Measurements from ENCODE around the gene CREB3L1. TPM values are rescaled to one million over a fixed set of nuclear protein-coding genes. Genes with fewer than 3 reads are reported as not detected.

The CREB3L1 gene
- total and polyA plus RNA-seq, 2 of the 13 experiments (the other 11 are each of a cell fraction or from before 2014, with no cell fraction given): not detected

DNA sequence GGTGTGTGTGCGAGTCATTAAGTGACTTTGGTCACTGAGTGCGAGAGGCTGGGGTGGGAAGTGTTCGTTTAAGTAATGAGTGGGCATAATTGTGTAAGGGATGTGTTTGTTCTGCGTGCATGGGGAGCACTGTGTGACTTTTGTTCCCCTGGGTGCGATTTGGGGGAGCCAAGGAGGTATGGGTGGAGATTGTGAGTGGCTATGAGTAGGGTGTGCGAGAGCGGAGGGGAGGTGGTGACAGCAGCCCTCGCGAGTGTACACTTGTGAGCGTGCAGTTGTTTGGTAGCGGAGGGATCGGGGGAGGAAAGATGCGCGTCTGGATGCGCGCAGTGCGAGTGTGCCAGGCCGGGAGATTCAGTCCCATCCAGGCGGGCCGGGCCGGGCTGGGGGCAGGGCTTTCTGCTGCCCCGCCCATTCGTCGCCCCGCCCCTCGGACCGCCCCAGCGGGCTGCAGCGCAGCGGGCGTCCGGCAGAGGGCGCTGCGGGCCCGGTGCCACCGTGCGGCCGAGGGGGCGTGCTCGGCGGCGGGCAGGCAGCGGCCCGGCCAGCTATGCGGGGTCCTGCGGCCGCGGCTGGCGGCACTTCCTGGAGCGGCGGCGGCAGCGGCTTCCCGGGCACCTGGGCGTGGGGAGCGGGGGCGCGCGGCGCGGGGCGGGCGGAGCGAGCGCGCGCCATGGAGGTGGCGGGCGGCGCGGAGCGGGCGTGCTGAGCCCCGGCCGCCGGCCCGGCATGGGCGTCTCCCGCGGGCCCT lies 69.6 kb downstream of the CREB3L1 start, which contains the start of gene DGKZ (continued):
- TF ChIP-seq, protein P1, sequence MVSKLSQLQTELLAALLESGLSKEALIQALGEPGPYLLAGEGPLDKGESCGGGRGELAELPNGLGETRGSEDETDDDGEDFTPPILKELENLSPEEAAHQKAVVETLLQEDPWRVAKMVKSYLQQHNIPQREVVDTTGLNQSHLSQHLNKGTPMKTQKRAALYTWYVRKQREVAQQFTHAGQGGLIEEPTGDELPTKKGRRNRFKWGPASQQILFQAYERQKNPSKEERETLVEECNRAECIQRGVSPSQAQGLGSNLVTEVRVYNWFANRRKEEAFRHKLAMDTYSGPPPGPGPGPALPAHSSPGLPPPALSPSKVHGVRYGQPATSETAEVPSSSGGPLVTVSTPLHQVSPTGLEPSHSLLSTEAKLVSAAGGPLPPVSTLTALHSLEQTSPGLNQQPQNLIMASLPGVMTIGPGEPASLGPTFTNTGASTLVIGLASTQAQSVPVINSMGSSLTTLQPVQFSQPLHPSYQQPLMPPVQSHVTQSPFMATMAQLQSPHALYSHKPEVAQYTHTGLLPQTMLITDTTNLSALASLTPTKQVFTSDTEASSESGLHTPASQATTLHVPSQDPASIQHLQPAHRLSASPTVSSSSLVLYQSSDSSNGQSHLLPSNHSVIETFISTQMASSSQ (IDR thresholded peaks at IDR 0.05; ENCODE audit: low read depth): no peak
- TF ChIP-seq, protein P1 (CRISPR knock-in tag; IDR thresholded peaks at IDR 0.05; ENCODE audit: borderline replicate concordance): no peak
- TF ChIP-seq KDM5B (CRISPR knock-in tag; IDR thresholded peaks at IDR 0.05; ENCODE audit: borderline replicate concordance) (no peak), POLR2A (IDR thresholded peaks at IDR 0.05; ENCODE audit: insufficient read depth in 1 of 2, low read depth in 2 of 2, low read length in 2 of 2) (no peak), SMAD1 (CRISPR knock-in tag; IDR thresholded peaks at IDR 0.05; ENCODE audit: borderline replicate concordance, low read depth) (no peak), PCBP1 (IDR thresholded peaks at IDR 0.05; ENCODE audit: borderline replicate concordance, low read depth, low read length) (no peak), ZNF367 (CRISPR knock-in tag; IDR thresholded peaks at IDR 0.05; ENCODE audit: borderline replicate concordance) (no peak), ZNF207 (IDR thresholded peaks at IDR 0.05; ENCODE audit: borderline replicate concordance) (no peak), ZFP36L1 (CRISPR knock-in tag; IDR thresholded peaks at IDR 0.05) (no peak), ZNF33B (CRISPR knock-in tag; IDR thresholded peaks at IDR 0.05) (no peak), ZFP62 (CRISPR knock-in tag; IDR thresholded peaks at IDR 0.05) (no peak), NFIB (CRISPR knock-in tag; IDR thresholded peaks at IDR 0.05; ENCODE audit: borderline replicate concordance) (no peak), SRF (IDR thresholded peaks at IDR 0.05; ENCODE audit: low read depth, low read length) (no peak)
- TF ChIP-seq, protein P2, sequence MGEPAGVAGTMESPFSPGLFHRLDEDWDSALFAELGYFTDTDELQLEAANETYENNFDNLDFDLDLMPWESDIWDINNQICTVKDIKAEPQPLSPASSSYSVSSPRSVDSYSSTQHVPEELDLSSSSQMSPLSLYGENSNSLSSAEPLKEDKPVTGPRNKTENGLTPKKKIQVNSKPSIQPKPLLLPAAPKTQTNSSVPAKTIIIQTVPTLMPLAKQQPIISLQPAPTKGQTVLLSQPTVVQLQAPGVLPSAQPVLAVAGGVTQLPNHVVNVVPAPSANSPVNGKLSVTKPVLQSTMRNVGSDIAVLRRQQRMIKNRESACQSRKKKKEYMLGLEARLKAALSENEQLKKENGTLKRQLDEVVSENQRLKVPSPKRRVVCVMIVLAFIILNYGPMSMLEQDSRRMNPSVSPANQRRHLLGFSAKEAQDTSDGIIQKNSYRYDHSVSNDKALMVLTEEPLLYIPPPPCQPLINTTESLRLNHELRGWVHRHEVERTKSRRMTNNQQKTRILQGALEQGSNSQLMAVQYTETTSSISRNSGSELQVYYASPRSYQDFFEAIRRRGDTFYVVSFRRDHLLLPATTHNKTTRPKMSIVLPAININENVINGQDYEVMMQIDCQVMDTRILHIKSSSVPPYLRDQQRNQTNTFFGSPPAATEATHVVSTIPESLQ (CRISPR knock-in tag; conservative IDR thresholded peaks at IDR 0.05): no peak
- TF ChIP-seq, protein P3, sequence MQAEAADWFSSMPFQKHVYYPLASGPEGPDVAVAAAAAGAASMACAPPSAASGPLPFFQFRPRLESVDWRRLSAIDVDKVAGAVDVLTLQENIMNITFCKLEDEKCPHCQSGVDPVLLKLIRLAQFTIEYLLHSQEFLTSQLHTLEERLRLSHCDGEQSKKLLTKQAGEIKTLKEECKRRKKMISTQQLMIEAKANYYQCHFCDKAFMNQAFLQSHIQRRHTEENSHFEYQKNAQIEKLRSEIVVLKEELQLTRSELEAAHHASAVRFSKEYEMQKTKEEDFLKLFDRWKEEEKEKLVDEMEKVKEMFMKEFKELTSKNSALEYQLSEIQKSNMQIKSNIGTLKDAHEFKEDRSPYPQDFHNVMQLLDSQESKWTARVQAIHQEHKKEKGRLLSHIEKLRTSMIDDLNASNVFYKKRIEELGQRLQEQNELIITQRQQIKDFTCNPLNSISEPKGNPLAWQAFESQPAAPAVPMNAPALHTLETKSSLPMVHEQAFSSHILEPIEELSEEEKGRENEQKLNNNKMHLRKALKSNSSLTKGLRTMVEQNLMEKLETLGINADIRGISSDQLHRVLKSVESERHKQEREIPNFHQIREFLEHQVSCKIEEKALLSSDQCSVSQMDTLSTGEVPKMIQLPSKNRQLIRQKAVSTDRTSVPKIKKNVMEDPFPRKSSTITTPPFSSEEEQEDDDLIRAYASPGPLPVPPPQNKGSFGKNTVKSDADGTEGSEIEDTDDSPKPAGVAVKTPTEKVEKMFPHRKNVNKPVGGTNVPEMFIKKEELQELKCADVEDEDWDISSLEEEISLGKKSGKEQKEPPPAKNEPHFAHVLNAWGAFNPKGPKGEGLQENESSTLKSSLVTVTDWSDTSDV (CRISPR knock-in tag; IDR thresholded peaks at IDR 0.05): no peak
- TF ChIP-seq, protein P4, sequence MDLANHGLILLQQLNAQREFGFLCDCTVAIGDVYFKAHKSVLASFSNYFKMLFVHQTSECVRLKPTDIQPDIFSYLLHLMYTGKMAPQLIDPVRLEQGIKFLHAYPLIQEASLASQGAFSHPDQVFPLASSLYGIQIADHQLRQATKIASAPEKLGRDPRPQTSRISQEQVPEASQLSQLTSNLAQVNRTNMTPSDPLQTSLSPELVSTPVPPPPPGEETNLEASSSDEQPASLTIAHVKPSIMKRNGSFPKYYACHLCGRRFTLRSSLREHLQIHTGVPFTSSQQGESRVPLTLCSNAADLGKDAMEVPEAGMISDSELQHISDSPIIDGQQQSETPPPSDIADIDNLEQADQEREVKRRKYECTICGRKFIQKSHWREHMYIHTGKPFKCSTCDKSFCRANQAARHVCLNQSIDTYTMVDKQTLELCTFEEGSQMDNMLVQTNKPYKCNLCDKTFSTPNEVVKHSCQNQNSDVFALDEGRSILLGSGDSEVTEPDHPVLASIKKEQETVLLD (CRISPR knock-in tag; IDR thresholded peaks at IDR 0.05; ENCODE audit: low read depth): peak; percentile 94
- TF ChIP-seq, protein P5, sequence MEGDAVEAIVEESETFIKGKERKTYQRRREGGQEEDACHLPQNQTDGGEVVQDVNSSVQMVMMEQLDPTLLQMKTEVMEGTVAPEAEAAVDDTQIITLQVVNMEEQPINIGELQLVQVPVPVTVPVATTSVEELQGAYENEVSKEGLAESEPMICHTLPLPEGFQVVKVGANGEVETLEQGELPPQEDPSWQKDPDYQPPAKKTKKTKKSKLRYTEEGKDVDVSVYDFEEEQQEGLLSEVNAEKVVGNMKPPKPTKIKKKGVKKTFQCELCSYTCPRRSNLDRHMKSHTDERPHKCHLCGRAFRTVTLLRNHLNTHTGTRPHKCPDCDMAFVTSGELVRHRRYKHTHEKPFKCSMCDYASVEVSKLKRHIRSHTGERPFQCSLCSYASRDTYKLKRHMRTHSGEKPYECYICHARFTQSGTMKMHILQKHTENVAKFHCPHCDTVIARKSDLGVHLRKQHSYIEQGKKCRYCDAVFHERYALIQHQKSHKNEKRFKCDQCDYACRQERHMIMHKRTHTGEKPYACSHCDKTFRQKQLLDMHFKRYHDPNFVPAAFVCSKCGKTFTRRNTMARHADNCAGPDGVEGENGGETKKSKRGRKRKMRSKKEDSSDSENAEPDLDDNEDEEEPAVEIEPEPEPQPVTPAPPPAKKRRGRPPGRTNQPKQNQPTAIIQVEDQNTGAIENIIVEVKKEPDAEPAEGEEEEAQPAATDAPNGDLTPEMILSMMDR (CRISPR knock-in tag; IDR thresholded peaks at IDR 0.05): peak; percentile 72
